Karpas-422 (cell line): Measurements from ENCODE around the gene CCDC85A. TPM values are rescaled to one million over a fixed set of nuclear protein-coding genes. Genes with fewer than 3 reads are reported as not detected.

Experiments
- DNase-seq: peaks from one replicate; pipeline ENCODE4 v3.0.0-alpha.2; 2015
- H2AFZ ChIP-seq: fragments of 200-600 bp; sonication (generic); 2 replicates; pipeline ENCODE4 v1.6.1; 2014; ENCODE audit warnings: antibody characterized with exemption, low read length, mixed read lengths
- H3K27ac ChIP-seq: fragments of 200-600 bp; sonication (generic); 2 replicates; pipeline ENCODE4 v1.5.1; 2014; ENCODE audit warnings: mild to moderate bottlenecking, low read length, moderate library complexity
- H3K27me3 ChIP-seq: fragments of 200-600 bp; sonication (generic); 2 replicates; pipeline ENCODE4 v1.6.1; 2014; ENCODE audit warnings: low read length, mixed read lengths
- H3K36me3 ChIP-seq: fragments of 200-600 bp; sonication (generic); 2 replicates; pipeline ENCODE4 v1.6.1; 2014; ENCODE audit warnings: low read length, mixed read lengths; ENCODE audit not compliant: insufficient read depth
- H3K4me1 ChIP-seq: fragments of 200-600 bp; sonication (generic); 2 replicates; pipeline ENCODE4 v1.6.1; 2014; ENCODE audit warnings: mild to moderate bottlenecking, low read length, mixed read lengths
- H3K4me2 ChIP-seq: fragments of 200-600 bp; sonication (generic); 2 replicates; pipeline ENCODE4 v1.6.1; 2014; ENCODE audit warnings: low read length, low read depth, mild to moderate bottlenecking; ENCODE audit not compliant: poor library complexity, severe bottlenecking
- H3K4me3 ChIP-seq: fragments of 200-600 bp; sonication (generic); 2 replicates; pipeline ENCODE4 v1.5.1; 2014; ENCODE audit warnings: mild to moderate bottlenecking, antibody characterized with exemption, low read length, mixed read lengths
- H3K79me2 ChIP-seq: fragments of 200-600 bp; sonication (generic); 2 replicates; pipeline ENCODE4 v1.6.1; 2014; ENCODE audit warnings: mild to moderate bottlenecking, low read length, mixed read lengths
- H3K9ac ChIP-seq: fragments of 200-600 bp; sonication (generic); 2 replicates; pipeline ENCODE4 v1.6.0; 2014; ENCODE audit warnings: low read length
- H3K9me2 ChIP-seq: fragments of 200-600 bp; sonication (generic), shearing (Covaris generic); replicated peaks from 2 replicates; pipeline ENCODE4 v1.6.0; 2014; ENCODE audit warnings: mild to moderate bottlenecking, low read length, moderate library complexity; ENCODE audit not compliant: insufficient read depth
- H3K9me3 ChIP-seq: fragments of 300-700, 200-600 bp; sonication (generic); 2 replicates; pipeline ENCODE4 v1.6.1; 2014; ENCODE audit warnings: low read length, mixed read lengths
- H4K20me1 ChIP-seq: fragments of 200-600 bp; sonication (generic); 2 replicates; pipeline ENCODE4 v1.6.1; 2014; ENCODE audit warnings: mild to moderate bottlenecking, antibody characterized with exemption, low read length, low read depth; ENCODE audit not compliant: insufficient read depth
- total RNA-seq: library from RNA; depleted of rRNA; stranded (reverse); fragments of >200 nt; shearing (Covaris generic); gene quantifications from 2 replicates; pipeline ENCODE4 v1.2.3, GENCODE V29; 2014; ENCODE audit warnings: low replicate concordance

The CCDC85A gene
- total RNA-seq, 1 experiment from 2014 or later = not detected

DNA sequence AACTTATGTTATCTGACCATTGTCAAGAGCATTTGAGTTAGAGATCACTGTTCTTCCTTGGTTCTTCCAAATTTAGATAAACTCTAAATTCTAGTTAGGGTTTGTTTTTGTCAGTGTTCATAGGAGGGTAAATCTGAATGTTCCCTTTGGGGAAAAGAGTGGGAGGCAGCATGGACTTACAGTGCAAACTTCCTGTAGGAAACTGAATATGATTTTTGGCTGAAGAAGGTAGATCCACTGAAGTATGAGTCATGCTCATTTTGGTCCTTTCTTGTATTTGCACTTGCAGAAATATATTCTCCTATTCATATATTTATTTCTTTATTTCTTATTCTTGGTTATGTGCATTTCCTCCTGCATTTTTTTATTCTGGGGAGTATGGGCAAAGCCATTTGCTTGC, 27.3 kb downstream of the CCDC85A start:
- no peak overlapping the region for H3K4me3 ChIP-seq
- H3K27ac ChIP-seq = no peak overlapping the region
- no peaks in the 10 kb centered on the region for H3K36me3 ChIP-seq

DNA sequence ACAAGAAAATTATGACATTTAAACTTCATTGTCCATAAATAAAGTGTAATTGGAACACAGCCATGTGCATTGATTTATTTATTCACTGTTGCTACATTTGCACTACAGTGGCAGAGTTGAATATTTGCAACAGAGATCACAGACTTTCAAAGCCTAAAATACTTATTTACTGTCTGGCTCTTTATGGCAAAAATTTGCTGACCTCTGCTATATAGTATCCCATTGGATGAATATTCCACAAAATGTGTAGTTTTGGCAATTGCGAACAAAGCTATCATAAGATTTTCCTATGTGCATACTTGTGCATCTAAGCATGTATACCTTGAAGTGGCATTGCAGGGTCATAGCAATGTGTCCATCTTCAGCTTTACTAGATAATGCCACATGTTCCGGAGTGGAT, 32.1 kb downstream of the CCDC85A start:
- Histone ChIP-seq H3K9ac (no peak overlapping the region), H3K79me2 (no peaks in the 10 kb centered on the region), H3K27ac (no peak overlapping the region), H3K9me2 (0 out of 2 replicates have a peak, but pooled peaks cover 3% of the 10 kb centered on the region), H3K4me2 (no peak overlapping the region), H3K36me3 (no peaks in the 10 kb centered on the region), H3K9me3 (no peaks in the 10 kb centered on the region), H3K4me3 (no peak overlapping the region), H3K4me1 (no peaks in the 10 kb centered on the region), H3K27me3 (no peaks in the 10 kb centered on the region; the same call in 1 of the 2 replicates), H4K20me1 (no peaks in the 10 kb centered on the region), H2AFZ (no peak overlapping the region)
- DNase-seq = no peak

More for the DNA sequence above, 27.3 kb downstream of the CCDC85A start:
- Histone ChIP-seq H3K4me2 (no peak overlapping the region), H3K9ac (no peak overlapping the region), H2AFZ (no peak overlapping the region), H3K27me3 (no peaks in the 10 kb centered on the region; the same call in 1 of the 2 replicates), H4K20me1 (no peaks in the 10 kb centered on the region), H3K79me2 (no peaks in the 10 kb centered on the region), H3K9me3 (no peaks in the 10 kb centered on the region), H3K4me1 (no peaks in the 10 kb centered on the region), H3K9me2 (0 out of 2 replicates have a peak, but pooled peaks cover 3% of the 10 kb centered on the region)
- DNase-seq = no peak

DNA sequence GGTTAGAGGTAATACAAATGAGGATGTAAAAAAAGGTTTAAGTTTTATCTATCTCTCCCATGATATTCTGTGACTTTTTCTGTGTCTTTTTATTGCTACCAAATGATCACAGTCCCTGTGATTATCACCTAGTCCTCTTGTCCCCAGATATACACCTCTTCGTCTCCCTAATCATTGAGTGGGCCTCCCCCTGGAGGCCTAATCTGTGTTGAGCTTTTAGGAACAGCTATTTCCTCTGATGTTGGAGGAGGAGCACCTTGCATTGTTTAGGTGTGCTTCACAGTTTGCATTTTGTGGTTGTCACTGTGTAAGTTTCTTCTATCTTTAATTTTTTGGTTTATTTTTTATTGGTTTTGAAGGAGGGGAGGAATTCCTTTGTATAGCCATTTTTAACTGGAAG, 33.3 kb downstream of the CCDC85A start:
- Histone ChIP-seq H3K4me1 (no peaks in the 10 kb centered on the region), H3K4me2 (no peak overlapping the region), H3K9ac (no peak overlapping the region), H4K20me1 (no peaks in the 10 kb centered on the region), H3K36me3 (no peaks in the 10 kb centered on the region), H3K9me3 (no peaks in the 10 kb centered on the region), H3K27ac (no peak overlapping the region), H2AFZ (no peak overlapping the region), H3K79me2 (no peaks in the 10 kb centered on the region), H3K4me3 (no peak overlapping the region), H3K9me2 (0 out of 2 replicates have a peak, but pooled peaks cover 3% of the 10 kb centered on the region), H3K27me3 (no peaks in the 10 kb centered on the region; the same call in 1 of the 2 replicates)
- no peak for DNase-seq

DNA sequence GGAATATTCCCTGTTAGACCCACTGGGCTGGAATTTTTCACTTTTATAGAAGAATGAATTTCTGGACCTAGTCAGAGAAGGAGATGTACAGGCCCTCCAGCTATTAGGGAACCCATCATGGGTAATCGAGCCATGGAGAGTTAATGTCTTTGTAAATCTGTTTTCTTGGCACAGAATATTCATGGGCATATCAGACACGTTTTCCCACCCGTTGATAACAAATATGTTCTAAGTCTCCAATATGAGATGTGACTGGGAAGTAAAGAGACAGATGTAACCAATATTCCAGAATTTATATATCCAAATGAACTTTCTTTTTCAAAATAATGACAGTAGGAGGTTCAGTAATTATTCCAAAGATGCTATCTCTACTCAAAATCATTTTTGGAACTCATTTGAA, 38.7 kb downstream of the CCDC85A start:
- Histone ChIP-seq H3K9me2 (no peaks in the 10 kb centered on the region), H3K4me1 (no peaks in the 10 kb centered on the region), H2AFZ (no peak overlapping the region), H3K9ac (no peak overlapping the region), H3K27me3 (no peaks in the 10 kb centered on the region), H3K36me3 (no peaks in the 10 kb centered on the region), H3K79me2 (no peaks in the 10 kb centered on the region), H3K9me3 (no peaks in the 10 kb centered on the region), H3K27ac (no peak overlapping the region), H3K4me2 (no peak overlapping the region), H3K4me3 (no peak overlapping the region), H4K20me1 (no peaks in the 10 kb centered on the region)
- no peak for DNase-seq

- Histone ChIP-seq H4K20me1 (no peaks in the 10 kb centered on the region), H3K9me2 (no peaks in the 10 kb centered on the region), H3K4me1 (no peaks in the 10 kb centered on the region), H3K36me3 (no peaks in the 10 kb centered on the region), H3K9ac (no peak overlapping the region), H3K9me3 (no peaks in the 10 kb centered on the region), H3K27me3 (no peaks in the 10 kb centered on the region), H3K79me2 (no peaks in the 10 kb centered on the region), H3K27ac (no peak overlapping the region), H2AFZ (no peak overlapping the region), H3K4me3 (no peak overlapping the region), H3K4me2 (no peak overlapping the region)
- DNase-seq = no peak
Measured at GRCh38 chr2:56224316-56224715, 40.5 kb downstream of the CCDC85A start.

- H4K20me1 ChIP-seq = no peaks in the 10 kb centered on the region
- no peak overlapping the region for H2AFZ ChIP-seq
- no peaks in the 10 kb centered on the region for H3K9me3 ChIP-seq
- no peak overlapping the region for H3K27ac ChIP-seq
- no peaks in the 10 kb centered on the region for H3K4me1 ChIP-seq
- no peaks in the 10 kb centered on the region for H3K9me2 ChIP-seq
- no peak overlapping the region for H3K9ac ChIP-seq
- H3K36me3 ChIP-seq = no peaks in the 10 kb centered on the region
- no peak for DNase-seq
- H3K79me2 ChIP-seq = no peaks in the 10 kb centered on the region
- H3K4me3 ChIP-seq = no peak overlapping the region
- H3K27me3 ChIP-seq = no peaks in the 10 kb centered on the region
- no peak overlapping the region for H3K4me2 ChIP-seq
Measured at GRCh38 chr2:56227811-56228210, 44.0 kb downstream of the CCDC85A start.

DNA sequence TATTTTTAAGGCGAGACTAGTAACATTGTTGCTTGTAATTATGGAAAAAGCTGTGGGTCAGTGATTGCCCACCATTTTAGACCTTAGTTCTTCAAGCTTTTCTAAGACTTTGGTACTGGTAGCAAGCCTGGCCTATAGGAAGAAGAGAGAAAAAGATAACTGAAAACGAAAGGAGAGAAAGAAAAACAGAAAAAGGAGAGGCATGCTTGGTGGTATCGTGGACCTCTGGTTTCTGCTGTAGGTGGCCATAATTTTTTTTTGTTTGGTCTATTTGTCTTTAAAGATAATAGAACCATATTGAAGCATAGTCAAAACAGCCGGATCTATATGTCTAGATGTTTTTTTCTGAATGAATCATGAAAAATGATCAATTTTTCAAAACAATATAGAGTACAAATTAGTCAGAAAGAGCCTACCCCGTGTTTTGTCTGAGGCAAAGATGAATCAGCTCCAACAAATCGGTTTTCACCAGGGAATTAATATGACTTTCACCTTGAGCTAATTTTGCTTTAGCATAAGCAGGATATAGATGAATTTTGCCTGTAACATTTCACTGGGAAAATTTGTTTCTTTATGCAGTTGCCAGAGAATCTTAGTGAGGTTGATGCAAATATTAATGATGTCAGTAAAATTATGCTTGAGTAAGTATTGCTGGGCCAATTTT, 45.7 kb downstream of the CCDC85A start:
- no peaks in the 10 kb centered on the region for H3K4me1 ChIP-seq
- H3K36me3 ChIP-seq = no peaks in the 10 kb centered on the region
- no peaks in the 10 kb centered on the region for H3K9me2 ChIP-seq
- no peaks in the 10 kb centered on the region for H3K79me2 ChIP-seq
- no peak for DNase-seq
- no peak overlapping the region for H3K9ac ChIP-seq
- no peak overlapping the region for H3K4me2 ChIP-seq
- H3K9me3 ChIP-seq = no peaks in the 10 kb centered on the region
- no peak overlapping the region for H3K4me3 ChIP-seq
- H2AFZ ChIP-seq = no peak overlapping the region
- H4K20me1 ChIP-seq = no peaks in the 10 kb centered on the region
- no peak overlapping the region for H3K27ac ChIP-seq
- no peaks in the 10 kb centered on the region for H3K27me3 ChIP-seq

- H4K20me1 ChIP-seq = no peaks in the 10 kb centered on the region
- no peak for DNase-seq
- no peak overlapping the region for H2AFZ ChIP-seq
Measured at GRCh38 chr2:56230156-56230555, 46.4 kb downstream of the CCDC85A start.

More at GRCh38 chr2:56230156-56230555, 46.4 kb downstream of the CCDC85A start:
- Histone ChIP-seq H3K36me3 (no peaks in the 10 kb centered on the region), H3K79me2 (no peaks in the 10 kb centered on the region), H3K9ac (no peak overlapping the region), H3K9me2 (no peaks in the 10 kb centered on the region), H3K27ac (no peak overlapping the region), H3K27me3 (no peaks in the 10 kb centered on the region), H3K4me1 (no peaks in the 10 kb centered on the region), H3K9me3 (no peaks in the 10 kb centered on the region), H3K4me2 (no peak overlapping the region), H3K4me3 (no peak overlapping the region)
